Osteoblast (primary cell): ENCODE results near the gene KCMF1. TPM values are rescaled to one million over a fixed set of nuclear protein-coding genes. Genes with fewer than 3 reads are reported as not detected.

Experiments used
- DNase-seq: peaks from one replicate; pipeline ENCODE4 v3.0.0; 2011; ENCODE audit warnings: low spot score, mixed read lengths; ENCODE audit not compliant: insufficient read length; ENCODE audit errors: missing footprints
- H2AFZ ChIP-seq: 2 replicates; pipeline ENCODE4 v1.6.0; 2011; ENCODE audit warnings: mild to moderate bottlenecking, low read length
- H3K27ac ChIP-seq: 2 replicates; pipeline ENCODE4 v1.5.1; 2011; ENCODE audit warnings: mild to moderate bottlenecking, low read depth, low read length, moderate library complexity
- H3K27me3 ChIP-seq: 2 replicates; pipeline ENCODE4 v1.6.0; 2012; ENCODE audit warnings: mild to moderate bottlenecking, control low read depth, inconsistent platforms, low read length, moderate library complexity; ENCODE audit not compliant: insufficient read depth
- H3K36me3 ChIP-seq: 2 replicates; pipeline ENCODE4 v1.5.1; 2011; ENCODE audit warnings: mild to moderate bottlenecking, low read length, control low read depth, moderate library complexity; ENCODE audit not compliant: insufficient read depth
- H3K4me1 ChIP-seq: 2 replicates; pipeline ENCODE4 v1.5.1; 2011; ENCODE audit warnings: mild to moderate bottlenecking, low read length, control low read depth, moderate library complexity; ENCODE audit not compliant: insufficient read depth
- H3K4me2 ChIP-seq: 2 replicates; pipeline ENCODE4 v1.6.0; 2011; ENCODE audit warnings: mild to moderate bottlenecking, low read length; ENCODE audit not compliant: insufficient read depth
- H3K4me3 ChIP-seq: fragments of 200-600 bp; sonication (generic); 3 replicates; pipeline ENCODE4 v1.5.1; 2012; ENCODE audit warnings: mild to moderate bottlenecking, low read length, inconsistent platforms; ENCODE audit not compliant: insufficient read depth
- H3K79me2 ChIP-seq: 2 replicates; pipeline ENCODE4 v1.6.0; 2012; ENCODE audit warnings: mild to moderate bottlenecking, low read length, control low read depth, inconsistent platforms; ENCODE audit not compliant: insufficient read depth
- H3K9me3 ChIP-seq: 2 replicates; pipeline ENCODE4 v1.5.1; 2011; ENCODE audit warnings: low read depth, low read length, control low read depth
- H4K20me1 ChIP-seq: 2 replicates; pipeline ENCODE4 v1.6.0; 2012; ENCODE audit warnings: mild to moderate bottlenecking, low read length, control low read depth; ENCODE audit not compliant: insufficient read depth
- CTCF ChIP-seq: IDR thresholded peaks from 2 replicates; pipeline ENCODE4 v1.5.1; 2011; ENCODE audit warnings: mild to moderate bottlenecking, low read depth, low read length, moderate library complexity; ENCODE audit errors: extremely low read depth
- small RNA-seq: library from RNA; depleted of rRNA; stranded (forward); fragments of <200 nt; gene quantifications from one replicate; pipeline ENCODE3, GENCODE V24; 2012
- total RNA-seq: library from RNA; depleted of rRNA; stranded (reverse); fragments of >200 nt; gene quantifications from 2 replicates; pipeline ENCODE4 v1.2.3, GENCODE V29; 2012

The KCMF1 gene
- total RNA-seq, 1 donor, result 74.2 TPM

DNA sequence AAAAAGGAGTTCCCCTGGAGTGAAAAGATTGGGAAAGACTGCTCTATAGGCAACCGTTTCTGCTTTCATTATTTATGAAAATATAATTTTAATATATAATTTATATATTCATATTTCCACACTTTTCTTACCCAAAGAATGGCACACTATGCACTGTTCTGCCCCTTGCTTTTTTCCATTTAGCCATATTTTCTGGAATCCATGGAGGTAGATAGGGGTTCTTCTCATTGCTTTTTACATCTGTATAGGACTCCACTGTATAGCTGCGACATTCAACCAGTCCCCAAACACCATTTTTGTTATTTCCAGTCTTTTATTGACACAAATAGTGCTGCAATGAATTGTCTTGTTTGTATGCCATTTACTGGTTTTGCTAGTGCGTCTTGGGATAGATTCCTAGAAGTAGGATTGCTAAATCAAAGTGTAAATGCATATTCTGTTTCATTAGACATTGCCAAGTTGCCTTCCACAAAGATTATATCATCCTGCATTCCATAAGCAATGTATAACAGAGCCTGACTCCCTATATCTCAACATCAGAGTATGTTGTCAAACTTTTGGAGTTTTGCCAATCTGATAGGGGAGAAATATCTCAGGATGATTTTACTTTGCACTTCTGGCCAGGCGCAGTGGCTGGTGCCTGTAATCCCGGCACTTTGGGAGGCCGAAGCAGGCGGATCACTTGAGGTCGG, 135.7 kb downstream of the KCMF1 start:
- peak; percentile 82 for DNase-seq
- no peaks in the 10 kb centered on the region for H3K79me2 ChIP-seq
- H3K27ac ChIP-seq, result no peak overlapping the region
- no peaks in the 10 kb centered on the region for H3K36me3 ChIP-seq
- no peak overlapping the region for H2AFZ ChIP-seq
- no peak overlapping the region for H3K4me2 ChIP-seq
- no peak for TF ChIP-seq CTCF
- H3K4me3 ChIP-seq, result no peak overlapping the region
- H3K27me3 ChIP-seq, result no peaks in the 10 kb centered on the region
- H4K20me1 ChIP-seq, result no peaks in the 10 kb centered on the region
- H3K4me1 ChIP-seq, result peaks cover 9% of the 10 kb centered on the region
- no peaks in the 10 kb centered on the region for H3K9me3 ChIP-seq

Small RNA genes within 50 kb of the gene (small RNA-seq; reads per million reads assigned to genes)
- gene AC078974.1, result not detected

Other genes starting within 250 kb of the KCMF1 start
- 2.9 and 3.5 TPM in 2 replicates for gene TRABD2A, start 90.1 kb upstream of the KCMF1 start, total RNA-seq
- 3,633 and 4,065 TPM in 2 replicates for gene TMSB10, start 65.5 kb upstream of the KCMF1 start, total RNA-seq
- gene TCF7L1, start 162.2 kb downstream of the KCMF1 start, total RNA-seq, result 2.5 and 2.7 TPM in 2 replicates